Suprapubic skin (tissue), 3 donors: ENCODE results near the gene CLEC5A.

ENCODE experiments used
- CTCF ChIP-seq, 2 donors: fragments of 200-600 bp in 1 of 2; fragments of 450-650 bp in 1 of 2; sonication (generic) in 1 of 2; IDR thresholded peaks; one replicate each; pipeline ENCODE4 v1.5.1; 2016 to 2019; ENCODE audit warnings: antibody characterized with exemption in 2 of 2, mild to moderate bottlenecking in 1 of 2, moderate library complexity in 1 of 2
- POLR2AphosphoS5 ChIP-seq, 3 donors: sonication (generic); formaldehyde crosslinking; IDR thresholded peaks; one replicate each; pipeline ENCODE4 v1.6.1; 2017; ENCODE audit warnings: antibody characterized with exemption in 3 of 3

GRCh38 chr7:141949021-141949420, 2.2 kb upstream of the CLEC5A start:
- TF ChIP-seq CTCF (IDR thresholded peaks at IDR 0.05) (no peak), POLR2AphosphoS5 (IDR thresholded peaks at IDR 0.05) (no peak)
